Stimulated activated CD8-positive, alpha-beta memory T cell treated with anti-CD3 and anti-CD28 coated beads, Interleukin-12 subunit alpha, Interleukin-12 subunit beta, amount 100 ng/mL, for 4 hours (primary cell): ENCODE data around the gene KDM4C.

Source experiments
- DNase-seq: peaks from one replicate; pipeline ENCODE4 v3.0.0-alpha.2; 2020; ENCODE audit warnings: low read depth

The KDM4C gene

DNA sequence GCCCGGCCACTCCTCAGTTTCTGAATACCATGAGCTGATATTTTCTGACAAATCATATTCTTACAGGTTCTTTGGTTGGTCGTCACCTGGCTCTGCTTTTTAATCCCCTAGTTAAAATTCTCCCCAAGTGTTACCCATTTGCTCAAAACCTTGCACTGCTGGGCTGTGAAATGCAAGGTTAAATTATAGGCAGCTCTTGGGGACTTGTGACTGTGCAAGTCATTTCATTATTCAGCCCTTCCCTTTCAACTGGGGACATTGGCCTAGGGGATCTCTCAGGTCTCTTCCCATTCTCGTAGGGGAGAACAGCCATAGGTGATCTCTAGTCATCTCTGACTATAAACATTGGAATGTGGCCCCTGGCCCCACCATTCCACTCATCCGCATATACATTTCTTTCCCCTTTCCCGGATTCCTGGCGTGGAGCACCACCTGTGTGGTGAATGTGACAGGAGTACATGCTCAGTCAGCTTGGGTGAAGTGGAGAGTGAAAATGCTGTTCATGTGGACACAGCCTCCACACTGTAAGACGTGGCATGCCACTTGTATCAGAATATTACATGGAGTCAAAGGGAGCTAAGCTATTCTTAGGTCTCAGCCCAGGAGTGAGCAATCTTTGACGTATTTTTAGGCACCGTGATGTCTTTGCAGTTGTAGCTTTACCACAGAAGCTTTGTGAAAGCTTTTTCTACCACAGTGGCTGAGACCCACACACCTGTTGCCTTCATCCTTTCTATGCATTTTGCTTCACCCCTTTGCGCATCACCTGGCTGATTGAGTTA is 386.7 kb downstream of the KDM4C start:
- no peak for DNase-seq

DNA sequence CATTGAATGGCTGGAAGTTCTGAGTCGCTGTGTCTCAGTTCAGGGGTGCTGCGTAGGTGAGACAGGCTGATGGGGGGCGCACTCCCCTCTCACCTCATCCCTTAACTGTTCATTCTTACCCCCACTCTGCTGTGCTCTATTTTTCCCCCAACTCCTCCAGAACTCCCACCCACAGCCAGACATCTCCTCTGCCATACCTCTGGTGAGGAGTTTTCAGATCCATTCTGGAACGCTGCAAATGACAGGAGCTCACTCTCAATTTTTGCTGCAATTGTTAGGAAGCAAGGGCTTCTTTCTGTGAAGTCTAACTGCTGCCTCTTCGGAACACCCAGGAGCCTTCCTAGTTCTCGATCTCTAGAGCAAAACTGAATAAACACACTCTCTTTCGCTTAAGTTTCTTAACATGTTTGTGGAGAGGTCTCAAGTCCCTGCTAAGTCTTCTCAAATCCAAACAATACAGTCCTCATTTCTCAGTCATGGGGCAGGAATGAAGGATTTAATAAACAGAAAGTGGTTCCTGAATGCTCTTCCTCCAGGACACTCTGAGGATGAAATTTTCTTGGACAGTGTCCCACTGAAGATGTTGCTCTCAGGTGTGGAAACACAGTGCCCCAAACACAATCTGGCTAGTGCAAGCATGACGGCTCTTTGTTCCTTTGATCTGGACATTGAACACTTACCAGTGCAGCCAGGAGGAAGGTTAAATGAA is 387.7 kb downstream of the KDM4C start:
- no peak for DNase-seq

DNA sequence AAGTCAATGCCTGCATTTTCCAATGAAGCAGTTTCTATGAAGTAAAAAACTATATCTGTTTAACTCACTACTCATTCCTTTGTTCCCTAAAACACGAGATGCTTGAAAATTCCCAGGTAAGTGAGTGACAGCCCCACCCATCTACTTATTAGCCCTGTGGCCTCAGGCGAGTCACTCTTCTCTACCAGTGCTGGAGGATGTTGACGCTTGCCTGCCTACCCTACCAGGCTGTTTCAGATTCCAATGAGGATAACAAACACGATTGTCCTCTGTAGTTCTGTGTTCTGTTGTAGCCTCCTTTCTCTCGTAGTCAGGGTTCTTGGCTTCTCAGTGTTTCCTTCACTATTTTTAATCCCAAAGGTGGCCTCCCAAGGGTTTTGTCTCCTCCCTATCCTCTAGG is 388.8 kb downstream of the KDM4C start:
- DNase-seq, result no peak

DNA sequence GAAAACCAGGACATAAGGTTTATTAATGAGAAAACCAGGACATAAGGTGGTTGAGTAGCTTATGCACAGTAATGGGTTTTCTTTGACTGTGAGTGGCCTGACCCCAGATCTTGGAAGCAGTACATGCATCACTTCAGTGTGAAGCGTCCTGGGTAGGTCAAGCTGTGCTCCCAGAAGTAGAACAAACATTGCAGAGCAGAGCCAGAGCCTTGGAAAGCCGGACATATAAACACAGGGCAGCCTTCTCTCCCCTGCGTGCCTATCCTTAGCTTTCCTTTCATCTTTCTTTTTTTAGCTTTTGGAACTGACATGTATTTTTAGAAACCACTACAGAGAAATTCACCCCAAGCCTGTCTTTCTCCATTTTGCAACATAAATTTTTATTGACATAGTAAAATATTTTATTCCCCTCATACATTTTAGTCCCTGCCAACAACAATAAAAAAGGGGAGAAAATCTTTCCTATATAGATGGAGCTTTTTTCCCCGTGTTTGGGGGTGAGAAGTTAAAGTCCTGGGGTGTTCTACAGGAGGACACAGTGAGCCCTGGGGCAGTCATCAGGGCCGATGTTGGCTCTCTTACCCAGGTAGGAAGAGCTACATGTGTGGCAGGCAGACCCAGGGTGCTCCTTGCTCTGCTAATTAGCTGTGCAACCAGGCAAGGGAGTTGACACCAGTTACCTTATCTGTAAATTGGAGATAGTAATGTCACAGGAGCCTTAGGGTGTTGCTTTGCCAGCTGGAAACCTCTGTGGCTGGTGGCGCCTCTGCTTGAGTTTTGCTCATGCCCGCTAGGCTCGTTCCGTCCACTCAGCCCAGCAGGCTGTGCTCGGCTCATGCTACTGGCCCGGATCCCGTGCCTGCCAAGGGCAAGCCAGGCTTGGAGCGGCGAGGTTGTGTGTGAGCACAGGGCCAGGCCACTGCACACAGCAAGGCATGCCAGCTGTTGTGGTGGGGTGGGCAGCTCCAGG is 389.6 kb downstream of the KDM4C start:
- DNase-seq, result no peak

DNA sequence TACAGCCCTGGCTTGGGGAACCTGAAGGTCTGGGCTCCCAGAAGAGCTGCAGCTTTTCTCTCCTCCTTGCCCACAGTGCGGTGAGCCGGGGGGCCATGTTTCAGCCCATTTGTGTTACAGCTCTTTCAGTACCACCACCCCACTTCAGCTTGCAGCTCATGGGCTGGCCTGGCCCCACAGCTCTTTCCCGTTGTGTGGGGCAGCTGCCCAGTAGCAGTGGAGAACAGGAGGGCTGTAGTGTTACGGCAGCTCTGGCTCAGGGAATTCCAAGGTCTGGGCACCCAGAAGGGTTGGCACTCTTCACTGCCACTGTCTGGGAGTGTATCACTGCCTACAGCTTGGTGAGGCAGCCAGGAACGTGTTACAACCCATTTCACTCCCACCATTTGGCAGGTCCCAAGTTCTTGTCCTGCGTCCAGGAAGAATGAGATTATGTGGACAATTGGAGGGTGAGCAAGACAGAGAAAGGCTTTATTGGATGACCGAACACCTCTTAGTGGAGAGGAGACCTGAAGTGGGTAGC is 390.5 kb downstream of the KDM4C start:
- no peak for DNase-seq

DNA sequence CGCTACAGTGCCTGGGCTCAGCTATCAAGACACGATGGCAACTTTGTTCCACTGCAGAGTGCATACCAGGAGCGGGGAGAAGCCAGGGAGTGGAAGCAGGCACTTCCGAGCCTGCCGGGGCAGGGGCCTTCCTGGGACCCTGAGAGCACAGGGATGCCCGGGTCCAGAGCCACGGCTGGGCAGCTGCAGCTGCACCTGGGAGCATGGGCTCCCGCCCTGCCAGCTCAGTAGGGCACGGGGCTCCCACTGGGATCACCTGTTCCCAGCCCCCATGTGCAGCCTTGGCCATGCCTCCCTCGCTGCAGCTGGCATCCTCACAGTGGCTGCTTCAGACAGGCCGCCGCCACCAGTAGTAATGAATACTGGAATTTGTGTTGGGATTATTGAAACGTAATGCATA is 391.5 kb downstream of the KDM4C start:
- DNase-seq, result no peak

DNA sequence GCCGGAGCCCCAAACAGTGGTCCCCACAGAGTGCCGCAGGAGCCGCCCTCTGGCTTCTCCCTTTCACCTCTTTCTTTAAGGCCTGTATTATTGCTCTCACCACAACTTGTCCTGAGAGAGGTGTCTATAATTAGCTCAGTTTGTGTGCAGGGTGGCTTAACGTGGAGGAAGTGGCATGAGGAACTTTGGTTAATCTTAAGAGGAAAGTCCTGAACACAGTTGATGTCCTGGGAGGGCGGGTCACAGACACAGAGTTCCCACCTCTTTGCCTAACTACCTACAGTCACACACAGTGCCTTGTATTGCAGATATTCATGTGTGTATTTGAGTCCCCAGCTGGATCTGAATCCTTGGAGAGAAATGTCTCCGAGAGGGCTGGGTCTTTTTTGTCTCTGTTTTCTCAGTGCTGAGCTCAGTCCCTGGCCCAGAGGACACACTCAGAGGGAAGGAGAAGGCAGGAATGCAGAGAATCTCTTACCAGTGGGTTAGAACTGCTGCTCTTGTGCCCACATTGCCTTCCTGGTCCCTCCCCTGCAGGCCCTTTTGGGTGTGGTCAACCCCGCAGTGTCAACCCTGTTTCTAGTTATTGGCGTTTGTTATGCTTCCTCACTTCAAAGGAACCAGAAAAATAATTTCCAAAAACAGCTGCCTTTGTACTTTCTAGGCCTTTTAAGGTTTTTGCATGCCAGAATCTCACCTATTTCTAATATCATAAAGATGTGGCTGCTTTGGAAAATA is 392.5 kb downstream of the KDM4C start:
- DNase-seq, result no peak

DNA sequence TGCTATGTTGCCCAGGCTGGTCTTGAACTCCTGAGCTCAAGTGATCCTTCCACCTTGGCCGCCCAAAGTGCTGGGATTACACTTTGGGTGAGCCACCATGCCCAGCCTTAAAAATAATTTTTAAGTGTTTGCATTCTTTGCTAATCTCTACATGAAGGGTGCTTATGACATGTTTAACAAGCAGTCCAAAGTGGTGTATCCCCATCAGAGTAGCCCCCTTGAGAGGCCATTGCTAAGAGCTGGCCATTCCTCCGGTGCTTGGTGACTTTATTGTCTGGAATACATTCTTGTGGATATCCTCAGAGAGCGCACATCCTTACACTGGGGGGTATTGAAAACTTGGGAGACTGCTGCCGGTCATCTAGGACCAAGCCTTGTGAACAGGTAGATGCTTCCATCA is 395.4 kb downstream of the KDM4C start:
- no peak for DNase-seq

DNA sequence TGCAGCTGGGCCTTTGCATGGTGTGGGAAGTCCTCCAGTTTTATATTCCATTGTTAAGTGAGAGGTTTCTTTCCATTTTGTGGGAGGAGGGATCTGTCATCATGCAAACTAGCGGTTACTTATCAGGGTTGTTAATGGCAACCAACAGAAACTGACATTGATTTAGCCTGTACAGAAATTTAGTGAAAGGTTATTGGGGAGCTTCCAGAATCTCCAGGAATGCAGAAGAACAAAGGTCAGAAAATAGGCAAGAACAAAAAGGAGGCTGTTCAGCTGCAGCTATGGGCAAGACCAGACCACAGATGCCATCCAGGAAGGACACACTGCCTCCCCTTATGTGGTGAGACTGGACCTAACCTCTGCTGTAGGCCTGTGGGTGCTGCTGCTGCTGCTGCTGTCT is 395.8 kb downstream of the KDM4C start:
- no peak for DNase-seq

DNA sequence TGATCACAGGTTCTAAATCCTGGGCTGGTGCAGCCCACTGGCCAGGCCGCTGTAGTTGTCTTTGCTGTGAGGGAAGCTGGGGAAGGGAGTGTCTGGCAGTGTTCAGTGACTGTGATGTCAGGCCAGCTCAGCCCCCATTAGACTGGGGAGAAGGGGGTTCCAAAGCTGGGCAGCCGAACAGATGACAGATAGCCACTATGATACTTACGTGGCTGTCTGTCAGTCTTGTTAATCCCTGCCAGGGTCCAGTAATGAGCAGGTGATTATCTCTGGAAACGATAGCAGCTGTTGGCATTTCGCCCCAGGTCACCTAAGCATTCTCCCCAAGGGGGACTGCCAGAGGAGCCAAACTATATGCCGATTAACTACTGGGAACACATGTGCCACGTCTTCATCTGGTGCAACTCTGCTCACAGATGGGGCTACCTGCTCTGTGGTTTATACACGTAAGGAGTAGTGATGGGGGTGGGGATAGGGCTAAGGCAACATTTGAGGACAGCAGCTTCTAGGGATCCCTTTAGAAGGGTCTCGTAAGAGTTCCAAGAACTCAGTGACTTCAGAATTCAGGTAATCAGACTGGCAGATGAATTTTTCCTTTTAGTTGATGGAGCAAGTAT is 396.3 kb downstream of the KDM4C start:
- DNase-seq, result no peak

DNA sequence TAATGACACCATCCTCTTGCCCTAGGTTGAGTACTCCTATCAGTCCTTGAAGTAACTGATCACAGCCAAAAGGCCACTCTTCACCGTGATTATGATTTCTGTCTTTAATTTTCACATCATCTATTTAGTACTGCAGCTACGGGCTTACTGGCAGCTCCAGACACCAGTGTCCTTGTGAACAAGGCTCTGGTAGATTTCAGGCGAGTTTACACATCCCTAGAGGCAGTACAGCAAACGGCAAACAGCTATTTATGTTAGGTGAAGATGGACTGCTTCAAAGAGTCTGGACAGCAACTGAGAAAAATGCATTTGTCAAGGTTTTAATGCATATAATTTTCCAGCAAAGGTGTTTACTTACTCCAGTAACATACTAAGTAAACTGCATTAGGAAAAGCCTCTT is 396.9 kb downstream of the KDM4C start:
- DNase-seq, result no peak

DNA sequence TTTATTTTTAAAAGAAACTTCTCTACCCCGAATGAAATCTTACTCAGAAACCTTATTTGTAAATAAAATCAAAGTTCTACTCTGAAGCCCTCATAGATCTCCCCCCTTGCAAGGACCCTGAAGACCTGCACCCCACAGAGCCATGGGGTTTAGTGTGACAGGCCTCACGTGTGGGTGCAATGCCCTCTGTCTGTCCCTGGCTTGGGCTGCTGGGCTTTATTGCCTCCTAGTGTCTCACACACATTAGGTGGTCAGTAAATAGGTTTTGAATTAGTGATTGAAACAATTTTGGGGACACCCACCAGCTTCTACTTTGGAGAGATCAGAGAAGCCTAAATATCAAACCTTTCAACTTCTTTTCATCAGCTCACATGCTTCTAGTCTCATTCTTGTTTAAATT is 403.7 kb downstream of the KDM4C start:
- no peak for DNase-seq

DNA sequence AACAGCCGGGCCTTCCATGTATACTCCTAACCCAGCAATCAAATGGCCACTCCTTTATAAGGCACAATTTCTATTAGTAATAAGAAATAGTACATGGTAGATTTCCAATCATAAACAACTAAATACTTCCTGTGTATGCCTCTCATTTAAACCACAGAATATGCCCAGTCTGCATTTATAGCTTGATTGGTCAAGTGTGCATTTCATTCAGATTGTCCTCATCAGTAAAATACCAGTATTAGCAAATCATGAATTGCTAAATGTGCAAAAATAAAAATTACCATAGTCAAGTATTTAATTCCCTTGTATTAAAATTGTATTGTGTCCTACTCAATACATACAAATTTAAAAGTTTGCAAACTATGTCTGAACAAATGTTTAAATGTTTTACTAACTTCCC is 406.2 kb downstream of the KDM4C start:
- DNase-seq, result no peak

DNA sequence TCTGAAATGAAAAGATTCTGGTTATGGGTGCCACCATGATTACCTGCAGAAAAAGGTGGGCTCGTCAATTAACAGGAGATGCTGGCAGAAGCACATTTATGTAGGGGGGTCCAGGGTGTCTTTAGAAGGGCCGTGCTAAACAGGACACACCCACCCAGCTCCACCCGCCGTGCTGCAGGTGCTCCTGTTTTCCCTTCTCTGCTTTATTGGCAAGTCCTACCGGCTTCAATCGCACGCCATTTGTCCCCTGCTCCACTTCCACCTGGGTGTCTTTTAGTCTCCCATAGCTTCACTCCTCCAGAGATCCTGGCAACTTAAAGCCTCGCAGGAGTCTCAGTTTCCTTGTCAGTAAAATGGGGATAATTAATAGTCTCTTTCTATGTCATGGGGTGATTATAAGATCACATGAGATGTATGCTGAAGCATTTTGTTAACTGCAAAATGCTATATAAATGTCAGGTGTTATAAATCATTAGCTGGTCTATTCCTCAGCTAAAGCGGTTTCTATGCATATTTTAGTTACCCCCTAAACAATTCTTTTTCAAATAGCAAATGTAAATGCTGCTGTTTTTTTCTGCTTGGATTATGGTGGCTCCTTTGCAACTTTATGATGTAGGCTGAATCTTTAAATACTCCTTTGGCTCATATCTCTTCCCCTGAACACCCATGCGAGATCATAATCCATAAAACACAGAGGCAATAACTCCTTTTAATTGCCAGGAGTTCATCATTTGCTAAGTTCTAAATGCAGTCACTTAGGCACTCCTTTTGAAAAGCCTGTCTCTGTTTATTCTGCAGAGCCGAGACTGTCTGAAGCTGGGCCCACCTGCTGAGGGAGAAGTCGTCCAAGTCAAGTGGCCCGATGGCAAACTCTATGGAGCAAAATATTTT is 406.9 kb downstream of the KDM4C start:
- no peak for DNase-seq

DNA sequence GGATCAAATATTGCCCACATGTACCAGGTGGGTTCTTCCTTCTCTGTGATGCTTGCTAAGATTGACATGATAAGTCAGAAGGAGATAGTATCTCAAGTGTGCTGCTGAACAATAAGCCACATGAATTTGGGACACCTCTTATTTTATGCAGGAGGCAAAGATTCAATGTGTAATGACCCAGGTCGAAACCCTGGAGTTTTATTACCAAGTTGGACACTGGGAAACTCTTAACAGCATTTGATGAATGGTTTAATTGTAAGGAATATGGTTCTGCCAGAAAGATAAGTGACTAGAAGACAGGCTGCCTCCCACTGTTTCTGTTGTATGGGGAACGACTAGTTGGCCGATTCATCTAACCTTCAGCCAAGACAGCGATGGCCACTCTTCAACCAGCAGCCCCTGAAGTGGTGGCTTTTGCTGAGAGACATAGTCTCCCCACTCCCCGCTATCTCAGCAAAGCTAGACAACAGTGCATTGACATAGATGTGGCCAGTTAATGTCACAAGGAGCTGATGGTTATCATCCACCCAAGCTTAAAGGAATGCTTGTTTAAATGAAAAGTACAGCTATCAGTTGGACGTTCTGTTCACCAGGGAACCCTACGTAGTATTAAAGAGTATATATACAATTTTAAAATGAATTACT is 407.7 kb downstream of the KDM4C start:
- no peak for DNase-seq

DNA sequence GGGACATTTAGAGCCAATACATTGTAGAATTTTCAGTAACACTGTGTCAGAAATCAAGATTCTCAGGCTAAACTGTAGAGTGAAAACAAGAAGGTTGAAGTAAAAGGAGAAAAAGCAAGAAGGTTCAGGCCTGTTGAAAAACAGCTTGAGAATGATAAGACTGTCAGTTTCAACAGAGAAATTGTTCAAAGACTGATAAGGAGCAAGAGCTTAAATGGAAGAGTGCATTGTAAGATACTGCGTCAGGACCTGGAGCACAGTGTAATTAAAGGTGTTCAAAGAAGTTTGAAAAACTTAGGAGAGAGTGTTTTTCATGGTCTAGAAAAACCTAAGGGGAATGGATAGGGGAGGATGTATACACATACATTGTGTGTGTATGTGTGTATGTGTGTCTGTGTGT is 408.3 kb downstream of the KDM4C start:
- DNase-seq, result no peak

DNA sequence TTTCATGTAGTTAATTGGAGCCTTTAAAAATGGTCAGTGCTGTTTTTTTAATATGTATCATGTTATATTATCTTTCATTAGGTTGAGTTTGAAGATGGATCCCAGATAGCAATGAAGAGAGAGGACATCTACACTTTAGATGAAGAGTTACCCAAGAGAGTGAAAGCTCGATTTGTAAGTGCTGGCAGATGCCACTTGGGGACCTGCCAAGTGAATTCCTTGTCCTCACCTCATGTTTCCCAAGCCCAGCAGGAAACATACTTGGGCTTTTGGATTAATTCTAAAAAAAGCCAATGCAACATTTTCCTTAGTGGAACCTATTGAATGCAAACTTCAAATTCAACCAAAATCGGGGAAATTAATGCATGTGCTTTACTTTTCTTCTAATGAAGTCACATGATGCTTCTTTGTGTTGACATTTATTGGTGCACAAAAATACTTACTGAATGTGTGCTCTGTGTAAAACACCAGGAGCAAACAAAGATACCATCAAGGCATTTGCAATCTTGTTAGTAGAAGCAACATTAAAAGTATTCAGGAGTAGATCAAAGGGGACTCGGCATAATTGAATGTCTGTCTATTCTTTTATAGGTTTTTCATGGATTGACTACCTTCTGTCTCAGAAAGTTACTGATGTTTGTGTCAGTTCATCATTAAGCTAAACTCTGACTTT is 412.1 kb downstream of the KDM4C start:
- no peak for DNase-seq

DNA sequence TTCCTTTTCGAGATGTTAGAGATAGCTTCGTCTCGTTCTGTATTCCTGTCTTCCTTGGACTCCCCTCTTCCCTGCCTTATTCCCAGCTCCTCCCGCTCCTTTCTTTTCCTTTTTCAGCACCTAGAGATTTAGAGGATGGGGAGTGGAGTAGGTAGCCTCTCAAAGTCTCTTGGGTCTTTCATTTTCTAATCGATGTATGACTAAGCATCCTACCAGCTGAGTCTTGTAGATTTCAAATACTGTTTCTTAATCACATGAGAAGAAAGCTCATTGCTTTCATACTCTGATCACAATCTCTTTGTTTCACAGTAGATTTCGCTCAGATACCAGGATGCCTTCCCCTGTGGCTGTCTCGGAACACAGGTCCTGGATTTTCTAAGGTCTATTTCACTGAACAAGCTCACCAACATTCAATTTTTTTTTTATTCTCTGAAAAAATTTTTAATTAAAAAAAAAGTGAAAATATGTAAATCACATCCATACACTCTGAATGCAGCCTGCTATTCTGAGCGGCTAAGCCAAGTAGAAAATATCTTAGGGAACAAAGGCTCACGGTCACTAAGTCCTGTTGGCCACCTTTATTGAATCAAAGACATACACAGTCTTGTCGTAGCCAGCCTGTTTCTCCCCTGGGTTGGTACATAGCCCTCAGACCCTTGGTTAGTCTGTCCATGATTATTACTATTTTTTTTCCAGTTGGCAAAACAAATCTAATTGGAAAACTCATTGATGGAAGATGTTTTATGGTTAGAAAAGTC is 413.8 kb downstream of the KDM4C start:
- DNase-seq, result no peak
